Activated CD4-positive, alpha-beta T cell treated with anti-CD3 and anti-CD28 coated beads for 48 hours (primary cell): ENCODE measurements around the gene RFX2.
"Not testable (repeated sequence)": the region's sequence is repeated elsewhere in the genome, so short reads cannot be mapped to it uniquely, and the experiment has no call there.

Experiments
- DNase-seq: peaks from one replicate; pipeline ENCODE4 v3.0.0-alpha.2; 2020

The RFX2 gene

GRCh38 chr19:6007866-6008265 is 102.4 kb downstream of the RFX2 start:
- DNase-seq: no peak

GRCh38 chr19:6006896-6007295 is 103.4 kb downstream of the RFX2 start:
- DNase-seq: no peak

DNA sequence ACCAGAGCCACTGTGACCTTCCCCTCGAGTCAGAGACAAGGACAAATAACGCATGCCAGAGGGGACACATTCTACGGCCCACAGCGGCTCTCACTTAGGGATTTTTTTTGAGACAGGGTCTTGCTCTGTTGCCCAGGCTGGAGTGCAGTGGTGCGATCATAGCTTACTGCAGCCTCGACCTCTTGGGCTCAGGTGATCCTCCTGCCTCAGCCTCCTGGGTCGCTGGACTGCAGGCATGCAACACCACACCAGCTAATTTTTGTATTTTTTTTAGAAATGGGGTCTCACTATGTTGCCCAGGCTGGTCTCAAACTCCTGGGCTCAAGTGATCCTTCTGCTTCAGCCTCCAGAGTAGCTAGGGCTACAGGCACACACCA is 104.2 kb downstream of the RFX2 start:
- DNase-seq: not testable (repeated sequence)

GRCh38 chr19:6005321-6006069 is 104.8 kb downstream of the RFX2 start:
- DNase-seq: no peak

GRCh38 chr19:6003976-6004375 is 106.3 kb downstream of the RFX2 start:
- no peak for DNase-seq

DNA sequence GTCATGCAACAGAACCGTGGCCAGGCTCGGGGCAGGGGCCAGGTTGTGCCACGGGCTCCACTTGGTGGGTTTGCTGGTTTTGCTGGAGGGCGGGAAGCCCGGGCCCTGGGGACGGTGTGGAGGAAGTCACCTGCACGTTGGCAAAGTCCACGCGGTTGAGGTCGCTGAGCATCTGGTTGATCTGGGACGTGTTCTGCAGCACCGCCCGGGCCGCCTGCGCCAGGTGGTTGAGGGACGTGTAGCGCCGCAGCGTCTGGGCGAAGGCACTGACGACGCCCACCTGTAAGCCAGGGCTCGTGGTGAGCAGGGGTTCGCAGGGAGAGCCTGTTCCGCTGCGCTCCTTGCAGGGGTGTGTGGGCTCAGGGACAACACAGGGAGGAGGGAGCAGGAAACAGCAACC is 107.7 kb downstream of the RFX2 start:
- DNase-seq: no peak

- DNase-seq: no peak
Observed at GRCh38 chr19:6000228-6000847, 110.0 kb downstream of the RFX2 start.

- no peak for DNase-seq
Observed at GRCh38 chr19:5999693-6000092, 110.6 kb downstream of the RFX2 start.

GRCh38 chr19:5997371-5997770 is 112.9 kb downstream of the RFX2 start:
- no peak for DNase-seq

GRCh38 chr19:5996623-5997320 is 113.5 kb downstream of the RFX2 start:
- DNase-seq: no peak

GRCh38 chr19:5996102-5996501 is 114.2 kb downstream of the RFX2 start:
- no peak for DNase-seq

DNA sequence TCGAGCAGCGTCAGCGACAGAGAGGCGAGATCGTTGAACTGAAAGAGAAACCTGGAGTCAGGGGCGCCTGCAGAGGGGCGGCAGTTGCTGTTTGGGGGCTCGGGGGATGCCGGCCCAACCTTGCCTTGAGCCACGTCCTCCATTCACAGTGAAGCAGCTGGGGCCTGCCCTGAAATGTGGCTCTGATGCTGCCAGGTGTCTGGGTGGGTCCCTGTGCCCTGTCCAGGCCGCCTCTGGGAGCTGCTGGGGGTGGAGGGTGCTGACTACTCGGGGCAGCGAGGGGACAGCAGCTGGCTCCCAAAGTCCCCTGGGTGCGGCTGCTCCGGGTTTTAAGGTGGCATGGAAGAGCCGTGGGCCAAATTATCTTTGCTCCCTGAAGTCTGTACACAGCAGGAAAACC is 114.7 kb downstream of the RFX2 start:
- DNase-seq: no peak

GRCh38 chr19:5994405-5995165 is 115.7 kb downstream of the RFX2 start:
- no peak for DNase-seq

- DNase-seq: no peak
Observed at GRCh38 chr19:5993648-5994358, 116.5 kb downstream of the RFX2 start.

- DNase-seq: no peak
Observed at GRCh38 chr19:5993201-5993600, 117.1 kb downstream of the RFX2 start.

DNA sequence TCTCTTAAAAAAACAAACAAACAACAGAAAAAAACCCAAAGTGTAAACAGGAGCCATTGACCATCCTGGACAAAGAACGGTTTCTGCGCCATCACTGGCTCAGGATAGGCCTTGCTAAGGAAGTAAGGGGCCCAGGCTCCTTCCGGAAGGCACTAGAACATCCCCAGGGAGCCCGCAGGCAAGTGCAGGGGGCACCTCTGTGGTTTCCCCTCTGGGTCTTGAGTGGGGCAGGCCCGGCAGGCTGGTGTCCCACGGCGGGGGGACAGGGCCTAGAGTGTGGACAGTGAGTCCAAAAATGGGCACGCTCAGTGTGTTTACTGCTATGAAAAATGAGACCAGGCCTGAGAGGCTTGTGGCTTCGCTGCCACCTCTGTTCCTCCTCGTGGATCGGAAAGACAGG is 117.5 kb downstream of the RFX2 start:
- no peak for DNase-seq

DNA sequence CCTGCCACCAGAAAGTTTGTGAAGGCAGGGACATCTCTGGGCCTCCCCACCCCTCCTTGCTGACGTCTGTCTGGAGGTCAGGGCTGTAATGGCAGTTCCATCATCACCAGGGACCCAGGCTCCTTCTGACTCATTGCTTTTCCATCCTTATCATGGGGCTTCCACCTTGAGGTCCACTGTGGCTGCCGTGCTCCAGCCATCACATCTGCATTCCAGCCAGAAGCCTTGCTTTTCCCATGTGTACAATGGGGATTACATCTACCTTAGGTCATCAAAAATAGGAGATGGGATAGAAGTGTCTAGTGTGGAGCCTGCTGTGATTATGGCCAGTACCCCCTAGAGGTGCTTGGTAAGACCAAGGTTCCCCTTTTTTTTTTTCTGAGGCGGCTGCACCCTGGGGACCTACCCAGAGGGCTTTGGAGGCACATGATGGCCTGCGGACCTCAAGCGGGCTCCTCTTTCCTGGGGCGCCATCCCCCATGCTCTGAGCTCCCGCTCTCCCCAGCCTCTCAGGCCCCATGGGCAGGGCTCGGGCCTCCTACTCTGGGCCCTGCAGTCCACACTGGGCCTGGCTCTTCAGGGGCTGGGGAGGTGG is 119.0 kb downstream of the RFX2 start:
- no peak for DNase-seq

- DNase-seq: peak; percentile 13
Observed at GRCh38 chr19:5990289-5990797, 120.0 kb downstream of the RFX2 start.

- no peak for DNase-seq
Observed at GRCh38 chr19:5989388-5990074, 120.8 kb downstream of the RFX2 start.

- DNase-seq: no peak
Observed at GRCh38 chr19:5988517-5989387, 121.5 kb downstream of the RFX2 start.
